GM12892 (cell line): ENCODE data around the gene DGKB.
"Not testable (repeated sequence)": the region's sequence is repeated elsewhere in the genome, so short reads cannot be mapped to it uniquely, and the experiment has no call there.

Experiments used
- DNase-seq: peaks from one replicate; pipeline ENCODE4 v3.0.0; 2011; ENCODE audit not compliant: insufficient read length
- FAIRE-seq: peaks from 2 replicates; lab custom pipeline; 2011; peaks lifted over from hg19 to GRCh38; lab: Jason Lieb, UNC
- POLR2A ChIP-seq: IDR thresholded peaks from 2 replicates; pipeline ENCODE4 v1.6.1; 2011; ENCODE audit warnings: low read depth, low read length, control low read depth
- POLR2AphosphoS5 ChIP-seq: IDR thresholded peaks from 2 replicates; pipeline ENCODE4 v1.6.1; 2011; ENCODE audit warnings: low read depth, low read length, control low read depth
- TAF1 ChIP-seq: IDR thresholded peaks from 2 replicates; pipeline ENCODE4 v1.6.1; 2011; ENCODE audit warnings: low read depth, mild to moderate bottlenecking, control low read depth, low read length, borderline replicate concordance

DGKB gene

DNA sequence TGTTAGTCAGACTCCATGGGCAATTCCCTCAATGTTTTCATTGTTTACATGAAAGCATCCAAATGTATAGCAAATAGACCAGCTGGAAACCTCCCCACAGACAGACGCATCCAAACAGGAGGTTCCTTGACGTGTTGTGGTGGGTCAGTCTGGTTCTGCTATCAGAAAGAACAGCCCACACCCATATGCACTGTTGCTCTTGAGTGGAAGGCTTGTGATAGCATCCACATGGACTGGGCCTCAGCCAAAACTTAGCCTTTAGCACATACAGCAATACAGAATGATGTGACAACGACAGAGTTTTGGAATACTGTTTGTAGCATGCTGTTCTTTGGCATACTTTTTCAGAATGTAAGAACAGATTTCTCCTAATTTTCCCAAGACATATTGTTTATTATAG lies 613.9 kb downstream of the DGKB start:
- no peak for DNase-seq
- no peak for FAIRE-seq
- TF ChIP-seq TAF1 (no peak), POLR2A (no peak), POLR2AphosphoS5 (no peak)

DNA sequence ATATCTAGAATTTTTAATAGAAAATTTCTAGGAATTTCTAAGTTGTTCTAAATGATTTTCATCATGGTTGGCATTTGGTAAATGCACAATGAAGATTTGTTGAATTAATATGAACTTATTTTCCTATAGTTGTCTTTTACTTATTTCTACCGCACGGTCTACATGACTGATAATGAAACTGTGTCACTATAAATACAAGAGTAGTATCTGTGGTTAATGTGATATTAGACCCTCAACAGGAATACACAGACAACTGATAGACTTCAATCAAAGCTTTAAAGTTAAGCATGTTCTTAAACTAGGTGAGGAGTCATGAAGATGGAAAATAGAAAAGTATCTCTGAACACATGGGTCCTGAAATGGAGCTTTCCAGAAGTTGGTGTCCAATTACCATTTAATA lies 615.2 kb downstream of the DGKB start:
- DNase-seq (no peak), FAIRE-seq (no peak)
- TF ChIP-seq POLR2A = no peak
- TF ChIP-seq POLR2AphosphoS5 = no peak
- no peak for TF ChIP-seq TAF1

DNA sequence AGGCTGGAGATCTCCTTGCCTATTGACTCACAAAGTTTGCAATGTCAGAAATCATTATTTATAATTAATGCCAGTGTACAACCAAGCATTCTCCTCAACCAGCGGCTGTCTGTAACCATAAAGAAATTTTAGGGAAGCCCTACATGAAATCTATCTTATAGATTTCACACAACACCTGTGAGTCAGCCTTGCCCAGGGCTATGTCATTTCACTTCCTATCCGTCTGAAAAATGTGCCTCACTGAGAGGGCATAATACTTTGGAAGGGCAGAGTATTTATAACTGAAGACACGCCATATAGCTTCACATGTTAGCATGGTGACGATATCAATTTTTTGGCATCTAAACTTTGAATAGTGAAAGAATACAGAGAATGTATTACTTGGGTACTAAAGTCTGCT lies 616.5 kb downstream of the DGKB start:
- FAIRE-seq (no peak), DNase-seq (no peak)
- no peak for TF ChIP-seq POLR2AphosphoS5
- no peak for TF ChIP-seq TAF1
- no peak for TF ChIP-seq POLR2A

DNA sequence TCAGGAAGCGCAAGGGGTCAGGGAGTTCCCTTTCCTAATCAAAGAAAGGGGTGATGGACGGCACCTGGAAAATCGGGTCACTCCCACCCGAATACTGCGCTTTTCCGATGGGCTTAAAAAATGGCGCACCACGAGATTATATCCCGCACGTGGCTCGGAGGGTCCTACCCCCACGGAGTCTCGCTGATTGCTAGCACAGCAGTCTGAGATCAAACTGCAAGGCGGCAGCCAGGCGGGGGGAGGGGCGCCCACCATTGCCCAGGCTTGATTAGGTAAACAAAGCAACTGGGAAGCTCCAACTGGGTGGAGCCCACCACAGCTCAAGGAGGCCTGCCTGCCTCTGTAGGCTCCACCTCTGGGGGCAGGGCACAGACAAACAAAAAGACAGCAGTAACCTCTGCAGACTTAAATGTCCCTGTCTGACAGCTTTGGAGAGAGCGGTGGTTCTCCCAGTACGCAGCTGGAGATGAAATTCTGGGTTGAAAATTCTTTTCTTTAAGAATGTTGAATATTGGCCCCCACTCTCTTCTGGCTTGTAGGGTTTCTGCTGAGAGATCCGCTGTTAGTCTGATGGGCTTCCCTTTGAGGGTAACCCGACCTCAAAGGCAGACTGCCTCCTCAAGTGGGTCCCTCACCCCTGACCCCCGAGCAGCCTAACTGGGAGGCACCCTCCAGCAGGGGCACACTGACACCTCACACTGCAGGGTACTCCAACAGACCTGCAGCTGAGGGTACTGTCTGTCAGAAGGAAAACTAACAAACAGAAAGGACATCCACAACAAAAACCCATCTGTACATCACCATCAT lies 623.3 kb downstream of the DGKB start:
- not testable (repeated sequence) for FAIRE-seq, DNase-seq

DNA sequence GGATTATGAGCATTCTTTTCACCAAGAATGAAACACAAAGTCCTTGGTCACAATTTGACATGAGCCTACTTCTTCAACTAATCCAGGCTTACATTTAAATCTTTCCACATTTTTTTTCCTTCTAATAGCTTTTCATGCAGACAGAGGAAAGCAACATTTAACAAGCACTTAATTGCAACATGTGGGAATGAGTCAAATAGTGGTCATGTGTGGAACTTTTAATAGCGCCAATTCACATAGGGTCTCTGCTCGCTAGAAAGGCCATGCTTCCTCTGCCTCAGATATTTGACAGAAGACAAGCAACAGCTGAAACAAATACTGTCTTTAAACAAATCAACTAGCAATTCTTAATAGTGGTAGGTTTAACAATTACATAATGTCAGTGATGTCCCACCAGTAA lies 627.2 kb downstream of the DGKB start:
- TF ChIP-seq POLR2A (no peak), POLR2AphosphoS5 (no peak)
- no peak for FAIRE-seq
- no peak for DNase-seq

DNA sequence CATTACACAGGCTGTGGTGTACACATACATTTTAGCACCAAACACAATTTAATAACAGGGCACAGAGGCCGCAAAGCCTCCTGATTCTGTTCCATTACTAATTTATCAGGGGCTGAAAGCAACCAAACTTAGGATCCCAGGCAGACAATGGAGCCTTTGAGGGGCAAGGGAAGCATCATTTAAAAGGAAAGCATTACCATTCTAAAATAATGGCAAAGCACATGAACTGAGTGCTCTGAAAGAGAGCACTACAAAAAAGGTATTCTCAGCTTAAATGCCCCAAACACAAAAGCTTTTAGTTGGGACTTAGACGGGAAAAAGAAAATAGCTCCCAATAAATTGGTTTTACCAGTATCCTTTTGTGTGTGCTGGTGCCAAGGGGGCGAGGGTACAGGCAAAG lies 631.1 kb downstream of the DGKB start:
- FAIRE-seq (no peak), DNase-seq (no peak)
- TF ChIP-seq POLR2AphosphoS5 (no peak), TAF1 (no peak), POLR2A (no peak)

DNA sequence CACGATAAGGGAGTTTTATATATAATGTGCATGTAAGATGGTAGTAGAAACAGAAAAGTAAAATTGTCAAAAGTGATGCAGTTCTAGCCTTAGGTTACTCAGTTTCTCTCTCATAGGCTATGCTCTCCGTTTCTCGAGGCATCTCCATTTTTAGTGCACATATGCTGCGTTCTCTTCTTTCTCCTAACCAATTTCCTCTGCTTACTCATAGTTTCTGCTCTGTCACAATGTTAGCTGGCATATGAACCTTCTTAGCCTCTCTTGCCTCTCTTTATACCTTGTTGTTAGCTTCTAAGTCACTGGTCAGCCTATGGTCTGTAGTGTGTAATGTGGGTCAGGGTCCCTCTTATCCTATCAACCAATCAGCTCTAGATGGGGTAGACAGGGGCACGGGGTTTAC lies 632.5 kb downstream of the DGKB start:
- DNase-seq (no peak), FAIRE-seq (no peak)
- TF ChIP-seq POLR2A = no peak
- no peak for TF ChIP-seq TAF1
- no peak for TF ChIP-seq POLR2AphosphoS5

DNA sequence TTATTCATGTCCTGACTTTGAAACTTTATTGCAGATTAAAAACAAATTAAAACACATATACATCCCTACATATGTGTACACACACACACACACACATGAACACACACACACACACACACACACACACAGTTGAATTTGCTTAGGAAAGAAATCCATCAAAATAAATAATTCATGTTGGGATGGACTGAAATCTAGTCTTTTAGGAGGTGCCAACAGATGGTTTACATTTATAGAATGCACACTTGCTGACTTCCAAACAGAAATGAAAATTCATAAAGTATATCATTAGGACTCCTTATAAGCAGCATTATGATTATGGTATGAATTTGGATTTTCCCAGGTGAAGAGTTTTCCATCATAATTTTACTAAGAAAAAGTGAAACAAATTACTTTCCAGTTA lies 642.5 kb downstream of the DGKB start:
- TF ChIP-seq TAF1 (no peak), POLR2A (no peak), POLR2AphosphoS5 (no peak)
- no peak for DNase-seq
- FAIRE-seq = no peak

DNA sequence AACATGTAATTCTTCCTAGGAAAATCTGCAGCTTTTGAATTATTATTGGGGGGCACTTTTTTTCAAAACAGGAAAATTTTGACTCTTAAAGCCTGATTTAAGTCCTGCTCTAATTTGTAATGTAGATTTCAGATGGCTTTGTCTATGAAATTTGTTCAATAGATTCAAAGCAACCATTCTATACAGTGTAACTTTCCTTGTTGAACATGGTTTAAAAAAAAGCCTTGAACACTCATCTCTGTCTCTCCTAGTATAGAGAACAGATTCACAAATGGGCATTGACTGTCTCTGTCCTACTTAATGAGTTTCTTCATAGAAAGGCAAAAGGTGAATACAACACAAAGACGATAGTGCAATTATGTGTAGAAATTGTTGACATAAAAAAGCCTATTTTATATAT lies 643.7 kb downstream of the DGKB start:
- DNase-seq (no peak), FAIRE-seq (no peak)
- TF ChIP-seq TAF1 (no peak), POLR2A (no peak), POLR2AphosphoS5 (no peak)

DNA sequence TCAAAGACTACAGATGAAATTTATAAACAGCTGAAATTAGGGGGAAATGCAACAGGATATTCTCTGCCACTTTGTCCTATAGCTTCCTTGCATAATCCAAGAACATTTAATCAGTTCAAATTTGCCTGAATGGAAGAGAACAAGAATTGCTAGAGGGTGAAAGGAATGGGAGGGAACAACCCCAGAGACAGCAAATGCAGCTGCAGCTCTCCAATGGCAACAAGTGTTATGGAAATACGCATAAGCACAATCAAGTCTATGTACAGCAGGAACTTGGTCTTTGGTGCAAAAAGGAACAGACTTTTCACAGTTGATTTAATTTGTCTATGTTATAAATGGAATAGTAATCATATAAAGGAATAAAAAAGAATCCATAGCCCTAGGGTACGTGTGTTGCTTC lies 644.1 kb downstream of the DGKB start:
- TF ChIP-seq POLR2A = no peak
- no peak for TF ChIP-seq TAF1
- no peak for TF ChIP-seq POLR2AphosphoS5
- DNase-seq (no peak), FAIRE-seq (no peak)

DNA sequence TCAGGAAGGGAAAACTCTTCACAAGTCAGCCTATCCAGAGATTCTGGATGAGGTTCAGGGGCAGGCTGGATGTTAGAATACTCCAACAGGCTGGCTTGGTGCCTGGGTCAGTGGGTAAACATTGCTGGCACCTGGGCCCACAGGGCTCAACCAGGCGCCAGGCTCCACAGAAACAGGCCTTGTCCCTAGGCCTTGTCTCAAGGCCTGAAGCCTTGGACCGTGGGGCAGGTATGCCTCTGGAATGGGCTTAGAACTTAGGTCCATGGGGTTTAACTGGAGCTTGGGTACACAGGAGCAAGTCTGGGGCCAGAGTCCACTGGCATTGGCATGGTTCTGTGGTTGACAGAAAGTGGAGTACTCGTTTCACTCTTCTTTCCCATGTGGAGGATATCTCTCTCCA lies 650.1 kb downstream of the DGKB start:
- no peak for TF ChIP-seq TAF1
- no peak for TF ChIP-seq POLR2A
- TF ChIP-seq POLR2AphosphoS5 = no peak
- DNase-seq = no peak
- no peak for FAIRE-seq

DNA sequence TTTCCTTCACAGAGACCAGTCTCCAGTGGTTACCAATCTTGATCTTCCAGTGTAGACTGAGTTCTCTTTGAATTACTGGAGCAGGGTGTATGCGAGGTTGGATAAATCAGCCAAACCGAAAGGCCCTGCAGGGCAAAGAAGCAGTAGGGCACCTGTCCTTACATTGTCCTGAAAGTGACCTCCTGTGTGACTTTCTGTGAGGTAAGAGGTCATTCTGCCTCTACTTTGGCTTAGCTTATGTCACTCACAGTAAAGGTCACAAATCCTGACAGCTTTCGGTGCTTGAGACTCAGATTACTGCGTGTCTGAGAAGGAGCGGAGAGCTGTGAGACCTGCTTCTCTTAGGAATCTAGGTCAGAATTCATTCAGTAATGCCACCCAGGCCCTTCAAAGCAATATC lies 660.4 kb downstream of the DGKB start:
- TF ChIP-seq POLR2A (no peak), POLR2AphosphoS5 (no peak), TAF1 (no peak)
- no peak for FAIRE-seq

More for the DNA sequence above, 660.4 kb downstream of the DGKB start:
- no peak for DNase-seq
